ENCODE results near the gene PPP1R12A. TPM values are rescaled to one million over a fixed set of nuclear protein-coding genes. Genes with fewer than 3 reads are reported as not detected.

The PPP1R12A gene
- total RNA-seq, 3 donors from 2014 or later (not counting 1 experiment from before 2014, with no cell fraction given) = 145 to 192 (median 185) TPM

- WGBS (ENCODE audit: insufficient coverage) = 79% methylated on average over 3 of the region's 5 CpGs
- Mint-ChIP-seq H3K4me3 (peak overlapping the region; percentile 86), H3K9me3 (no peaks in the 10 kb centered on the region), H3K27me3 (ENCODE audit: low read depth in 2 of 2) (no peaks in the 10 kb centered on the region), H3K27ac (peak overlapping the region; percentile 86 to 100), H3K4me1 (peaks cover 68 to 71% of the 10 kb centered on the region in 2 donors), H3K36me3 (no peaks in the 10 kb centered on the region)
- DNase-seq (no peak), ATAC-seq (no peak)
- Histone ChIP-seq H3K27me3 (ENCODE audit: control insufficient read depth, insufficient read depth, low read length) (no peaks in the 10 kb centered on the region), H3K4me1 (ENCODE audit: control insufficient read depth, insufficient read depth, low read length) (peaks cover 10% of the 10 kb centered on the region), H3K27ac (ENCODE audit: low read length) (no peak overlapping the region), H3K4me3 (ENCODE audit: low read length) (peak overlapping the region; percentile 4), H3K36me3 (ENCODE audit: control insufficient read depth, insufficient read depth, low read length) (no peaks in the 10 kb centered on the region), H3K9me3 (ENCODE audit: control insufficient read depth, insufficient read depth, low read length) (no peaks in the 10 kb centered on the region)
- TF ChIP-seq CTCF (IDR thresholded peaks at IDR 0.05) = no peak
- intact Hi-C loops (cut with micrococcal nuclease) = no loop called here
These were observed 2.5 kb downstream of the PPP1R12A start for GRCh38 chr12:79932357-79932756.

- intact Hi-C loops (cut with micrococcal nuclease) = no loop called here
These were observed 5.8 kb downstream of the PPP1R12A start for GRCh38 chr12:79929065-79929464.

GRCh38 chr12:79927772-79928474 is 7.0 kb downstream of the PPP1R12A start:
- H3K27me3 ChIP-seq (ENCODE audit: control insufficient read depth, insufficient read depth, low read length) = no peaks in the 10 kb centered on the region
- H3K4me1 ChIP-seq (ENCODE audit: control insufficient read depth, insufficient read depth, low read length) = peaks cover 23% of the 10 kb centered on the region
- no peaks in the 10 kb centered on the region for H3K36me3 ChIP-seq (ENCODE audit: control insufficient read depth, insufficient read depth, low read length)
- peak; percentile 93 to 98 (median 93) for ATAC-seq
- WGBS (ENCODE audit: insufficient coverage) = no CpG with 5 or more reads among the region's 1 CpG
- peak; percentile 38 to 82 for DNase-seq
- Mint-ChIP-seq H3K9me3 (no peaks in the 10 kb centered on the region), H3K4me1 (peaks cover 57 to 65% of the 10 kb centered on the region in 2 donors), H3K36me3 (no peaks in the 10 kb centered on the region), H3K27me3 (ENCODE audit: low read depth in 2 of 2) (no peaks in the 10 kb centered on the region), H3K27ac (peak overlapping the region; percentile 82 to 88), H3K4me3 (peak overlapping the region; percentile 62)
- no peak for TF ChIP-seq CTCF (IDR thresholded peaks at IDR 0.05)
- H3K9me3 ChIP-seq (ENCODE audit: control insufficient read depth, insufficient read depth, low read length) = no peaks in the 10 kb centered on the region
- H3K4me3 ChIP-seq (ENCODE audit: low read length) = no peak overlapping the region
- peak overlapping the region; percentile 37 for H3K27ac ChIP-seq (ENCODE audit: low read length)
- intact Hi-C loops (cut with micrococcal nuclease) = no loop called here

More at GRCh38 chr12:79929065-79929464, 5.8 kb downstream of the PPP1R12A start:
- Histone ChIP-seq H3K4me3 (ENCODE audit: low read length) (no peak overlapping the region), H3K27me3 (ENCODE audit: control insufficient read depth, insufficient read depth, low read length) (no peaks in the 10 kb centered on the region), H3K27ac (ENCODE audit: low read length) (no peak overlapping the region), H3K9me3 (ENCODE audit: control insufficient read depth, insufficient read depth, low read length) (no peaks in the 10 kb centered on the region), H3K36me3 (ENCODE audit: control insufficient read depth, insufficient read depth, low read length) (no peaks in the 10 kb centered on the region), H3K4me1 (ENCODE audit: control insufficient read depth, insufficient read depth, low read length) (peaks cover 23% of the 10 kb centered on the region)
- Mint-ChIP-seq H3K4me3 (no peak overlapping the region), H3K36me3 (no peaks in the 10 kb centered on the region), H3K27ac (peak overlapping the region; percentile 82 to 88), H3K4me1 (peaks cover 69 to 76% of the 10 kb centered on the region in 2 donors), H3K27me3 (ENCODE audit: low read depth in 2 of 2) (no peaks in the 10 kb centered on the region), H3K9me3 (no peaks in the 10 kb centered on the region)
- no peak for TF ChIP-seq CTCF (IDR thresholded peaks at IDR 0.05)
- no peak for ATAC-seq
- WGBS (ENCODE audit: insufficient coverage) = 97% methylated on average over 5 of the region's 10 CpGs
- DNase-seq = no peak

Measured in natural killer cell (primary cell).